ENCODE measurements around the gene CPA3. TPM values are rescaled to one million over a fixed set of nuclear protein-coding genes. Genes with fewer than 3 reads are reported as not detected.

Gene CPA3
- total and polyA plus RNA-seq, 4 experiments from 2014 or later = not detected

DNA sequence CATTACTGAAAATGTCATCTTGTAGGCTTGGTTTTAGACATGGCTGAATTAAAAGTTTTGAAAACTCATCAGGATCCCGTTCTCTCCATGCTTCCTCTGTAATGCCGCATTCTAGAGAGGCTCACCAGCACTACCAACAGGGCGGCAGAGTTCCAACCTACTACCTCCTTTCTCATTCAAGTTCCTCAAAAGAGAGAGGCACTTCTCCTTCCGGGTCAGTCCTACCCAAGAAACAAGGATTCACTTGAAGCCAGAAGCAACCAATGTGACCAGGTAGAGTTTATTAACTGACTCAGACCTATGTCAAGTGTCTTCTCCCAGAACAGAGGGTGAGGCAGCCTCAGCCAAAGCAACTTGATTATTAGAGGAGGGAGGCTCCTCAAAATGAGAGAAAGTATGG lies 66.5 kb downstream of the CPA3 start:
- no peak overlapping the region for H3K27ac ChIP-seq (ENCODE audit: low read depth, low read length)
- Mint-ChIP-seq H3K4me1 (no peaks in the 10 kb centered on the region), H3K4me3 (no peak overlapping the region), H3K27ac (no peak overlapping the region), H3K36me3 (no peaks in the 10 kb centered on the region), H3K27me3 (peaks cover 7 to 11% of the 10 kb centered on the region in 2 donors), H3K9me3 (peaks cover 0 to 1% (median 0%) of the 10 kb centered on the region in 8 donors)
- no peak for DNase-seq
- intact Hi-C loops (cut with micrococcal nuclease) = no loop called here
- CTCF ChIA-PET (ENCODE audit: partially characterized antibody) = interaction anchor here (0.6 kb wide), 1 partner anchor 11 kb away, joined by 3 read pairs; no protein-coding TSS in a partner anchor
- H3K4me3 ChIP-seq (ENCODE audit: low read length in 2 of 2) = no peak overlapping the region
- POLR2A ChIA-PET (ENCODE audit: partially characterized antibody) = no interaction called here
- no peaks in the 10 kb centered on the region for H3K36me3 ChIP-seq (ENCODE audit: insufficient read depth, low read length)
- H3K27me3 ChIP-seq (ENCODE audit: insufficient read depth, low read length) = no peaks in the 10 kb centered on the region
- no peaks in the 10 kb centered on the region for H3K4me1 ChIP-seq (ENCODE audit: insufficient read depth, low read length)
- no peaks in the 10 kb centered on the region for H3K9me3 ChIP-seq (ENCODE audit: control insufficient read depth in 1 of 2, low read length in 2 of 2)

DNA sequence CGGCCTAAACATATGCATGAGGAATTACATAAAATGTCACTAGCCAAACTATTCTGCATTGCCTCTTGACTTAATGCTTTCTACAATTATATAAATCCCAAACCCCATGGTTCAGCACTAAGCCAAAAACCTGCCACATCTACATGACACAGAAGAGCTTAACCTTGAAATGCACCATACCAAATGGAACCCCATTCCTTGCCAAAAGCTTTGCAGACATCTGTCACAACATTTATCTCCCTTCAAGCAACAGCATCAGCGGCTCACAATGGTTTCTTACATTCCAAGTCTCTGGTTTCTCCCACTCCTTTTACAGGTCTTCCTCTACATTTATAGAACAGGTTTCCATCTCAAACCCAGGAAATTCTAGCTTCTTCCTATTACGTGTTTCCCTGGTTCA lies 67.9 kb downstream of the CPA3 start:
- no peak overlapping the region for H3K4me3 Mint-ChIP-seq
- H3K27me3 Mint-ChIP-seq = peaks cover 7 to 13% of the 10 kb centered on the region in 2 donors
- H3K4me1 ChIP-seq (ENCODE audit: insufficient read depth, low read length) = no peaks in the 10 kb centered on the region
- peaks cover 0 to 1% (median 0%) of the 10 kb centered on the region in 8 donors for H3K9me3 Mint-ChIP-seq
- intact Hi-C loops (cut with micrococcal nuclease) = no loop called here
- no peak overlapping the region for H3K27ac ChIP-seq (ENCODE audit: low read depth, low read length)
- DNase-seq = no peak
- H3K9me3 ChIP-seq (ENCODE audit: control insufficient read depth in 1 of 2, low read length in 2 of 2) = no peaks in the 10 kb centered on the region
- no peaks in the 10 kb centered on the region for H3K36me3 ChIP-seq (ENCODE audit: insufficient read depth, low read length)
- no peaks in the 10 kb centered on the region for H3K36me3 Mint-ChIP-seq
- no peaks in the 10 kb centered on the region for H3K4me1 Mint-ChIP-seq
- H3K4me3 ChIP-seq (ENCODE audit: low read length in 2 of 2) = no peak overlapping the region
- no peaks in the 10 kb centered on the region for H3K27me3 ChIP-seq (ENCODE audit: insufficient read depth, low read length)
- CTCF ChIA-PET (ENCODE audit: partially characterized antibody) = interaction anchor here (1.0 kb wide), 2 partner anchors 9 to 10 kb away, joined by 3 to 4 read pairs; no protein-coding TSS in a partner anchor
- POLR2A ChIA-PET (ENCODE audit: partially characterized antibody) = no interaction called here
- H3K27ac Mint-ChIP-seq = no peak overlapping the region

DNA sequence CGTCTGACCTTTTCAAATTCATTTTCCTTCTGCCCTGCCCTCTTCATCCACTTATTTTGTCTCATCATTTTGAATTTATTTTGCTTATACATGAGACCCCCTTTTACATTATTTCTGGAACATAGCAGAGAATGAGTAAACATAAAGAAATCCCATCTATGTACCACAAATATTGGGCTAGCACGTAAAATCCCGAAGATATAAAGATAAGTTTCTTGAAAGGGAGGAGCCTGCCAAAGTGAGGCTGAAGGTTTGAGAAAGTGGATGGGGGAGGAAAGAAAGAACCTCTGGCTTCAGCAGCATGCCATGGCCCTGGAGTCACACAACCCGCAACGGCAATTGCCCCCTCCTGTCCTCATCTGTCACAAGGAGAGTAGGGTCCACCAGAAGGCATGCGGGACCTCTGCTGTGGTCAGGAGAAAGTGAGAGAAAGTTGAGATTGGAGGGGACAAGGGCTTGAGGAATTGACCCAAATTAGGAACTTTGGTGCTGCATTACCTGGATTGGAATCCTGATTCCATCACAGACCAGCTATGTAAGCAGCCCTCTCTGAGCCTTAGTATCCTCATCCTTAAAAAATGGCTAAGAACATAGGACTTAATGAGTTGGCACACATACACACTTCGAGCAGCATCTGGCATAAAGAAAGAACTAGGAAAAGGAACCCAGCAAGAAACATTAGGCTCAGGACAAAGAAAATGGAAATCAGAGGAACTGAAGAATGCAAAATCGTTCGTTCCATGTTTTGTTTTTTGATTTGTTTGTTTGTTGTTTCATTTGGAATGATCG lies 72.6 kb downstream of the CPA3 start:
- CTCF ChIA-PET (ENCODE audit: partially characterized antibody) = no interaction called here
- Mint-ChIP-seq H3K36me3 (no peaks in the 10 kb centered on the region), H3K9me3 (peaks cover 0 to 1% (median 0%) of the 10 kb centered on the region in 8 donors), H3K27me3 (peaks cover 9 to 11% of the 10 kb centered on the region in 2 donors), H3K4me3 (no peak overlapping the region), H3K4me1 (no peaks in the 10 kb centered on the region), H3K27ac (no peak overlapping the region)
- no peaks in the 10 kb centered on the region for H3K4me1 ChIP-seq (ENCODE audit: insufficient read depth, low read length)
- DNase-seq = no peak
- intact Hi-C loops (cut with micrococcal nuclease) = no loop called here
- no peak overlapping the region for H3K4me3 ChIP-seq (ENCODE audit: low read length in 2 of 2)
- no peak overlapping the region for H3K27ac ChIP-seq (ENCODE audit: low read depth, low read length)
- POLR2A ChIA-PET (ENCODE audit: partially characterized antibody) = no interaction called here
- no peaks in the 10 kb centered on the region for H3K9me3 ChIP-seq (ENCODE audit: control insufficient read depth in 1 of 2, low read length in 2 of 2)
- H3K36me3 ChIP-seq (ENCODE audit: insufficient read depth, low read length) = no peaks in the 10 kb centered on the region
- no peaks in the 10 kb centered on the region for H3K27me3 ChIP-seq (ENCODE audit: insufficient read depth, low read length)

DNA sequence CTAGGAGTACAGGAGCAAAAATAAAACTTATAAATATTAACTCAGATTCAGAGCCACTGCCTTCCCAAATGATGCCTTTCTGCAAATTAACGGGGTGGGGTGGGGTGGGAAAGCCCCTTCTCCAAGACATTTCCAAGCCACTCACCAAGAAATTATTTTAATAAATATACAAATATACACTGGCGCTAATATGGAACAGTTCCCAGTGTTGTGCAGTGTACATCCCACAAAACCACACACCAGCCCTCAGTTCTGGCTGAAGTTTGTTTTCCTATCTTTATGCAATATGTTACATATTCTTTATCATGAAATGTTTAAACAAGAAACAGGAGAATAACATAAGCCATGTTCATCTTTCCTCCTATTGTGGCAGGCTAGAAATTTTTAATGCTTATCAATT lies 73.2 kb downstream of the CPA3 start:
- H3K27me3 Mint-ChIP-seq = peaks cover 7 to 9% of the 10 kb centered on the region in 2 donors
- CTCF ChIA-PET (ENCODE audit: partially characterized antibody) = interaction anchor here (0.9 kb wide), 1 partner anchor 10 kb away, joined by 3 read pairs; no protein-coding TSS in a partner anchor
- Histone ChIP-seq H3K27me3 (ENCODE audit: insufficient read depth, low read length) (no peaks in the 10 kb centered on the region), H3K36me3 (ENCODE audit: insufficient read depth, low read length) (no peaks in the 10 kb centered on the region), H3K9me3 (ENCODE audit: control insufficient read depth in 1 of 2, low read length in 2 of 2) (no peaks in the 10 kb centered on the region), H3K4me3 (ENCODE audit: low read length in 2 of 2) (no peak overlapping the region), H3K27ac (ENCODE audit: low read depth, low read length) (no peak overlapping the region), H3K4me1 (ENCODE audit: insufficient read depth, low read length) (no peaks in the 10 kb centered on the region)
- intact Hi-C loops (cut with micrococcal nuclease) = no loop called here
- no peak overlapping the region for H3K4me3 Mint-ChIP-seq
- peaks cover 0 to 1% (median 0%) of the 10 kb centered on the region in 8 donors for H3K9me3 Mint-ChIP-seq
- H3K27ac Mint-ChIP-seq = no peak overlapping the region
- POLR2A ChIA-PET (ENCODE audit: partially characterized antibody) = no interaction called here
- DNase-seq = no peak
- H3K4me1 Mint-ChIP-seq = no peaks in the 10 kb centered on the region
- no peaks in the 10 kb centered on the region for H3K36me3 Mint-ChIP-seq

DNA sequence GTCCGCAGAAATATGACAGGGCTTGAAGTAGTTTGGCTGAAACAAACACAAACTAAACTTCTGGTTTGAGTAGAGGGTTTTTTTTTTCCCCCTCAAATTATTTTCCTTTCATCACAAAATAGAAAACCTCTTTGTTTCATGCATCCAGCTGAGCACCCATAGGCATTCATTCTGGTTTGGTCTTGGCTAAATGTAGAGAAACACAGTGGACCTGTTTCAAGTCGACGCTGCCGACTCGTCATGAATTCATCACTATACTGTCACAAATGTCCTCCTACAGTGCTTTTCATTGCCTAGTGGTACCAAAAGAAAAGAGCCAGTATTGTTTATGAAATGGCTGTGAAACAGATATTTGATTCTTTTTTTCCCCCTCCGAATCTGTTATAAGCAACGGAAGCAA lies 73.8 kb downstream of the CPA3 start:
- no peaks in the 10 kb centered on the region for H3K36me3 Mint-ChIP-seq
- Histone ChIP-seq H3K27ac (ENCODE audit: low read depth, low read length) (no peak overlapping the region), H3K36me3 (ENCODE audit: insufficient read depth, low read length) (no peaks in the 10 kb centered on the region), H3K9me3 (ENCODE audit: control insufficient read depth in 1 of 2, low read length in 2 of 2) (no peaks in the 10 kb centered on the region), H3K4me1 (ENCODE audit: insufficient read depth, low read length) (no peaks in the 10 kb centered on the region), H3K4me3 (ENCODE audit: low read length in 2 of 2) (no peak overlapping the region), H3K27me3 (ENCODE audit: insufficient read depth, low read length) (no peaks in the 10 kb centered on the region)
- peaks cover 0 to 1% (median 0%) of the 10 kb centered on the region in 8 donors for H3K9me3 Mint-ChIP-seq
- no peak overlapping the region for H3K27ac Mint-ChIP-seq
- H3K27me3 Mint-ChIP-seq = peaks cover 7 to 9% of the 10 kb centered on the region in 2 donors
- ChIA-PET CTCF (ENCODE audit: partially characterized antibody) (interaction anchor here (0.9 kb wide), 1 partner anchor 9 kb away, joined by 3 read pairs; no protein-coding TSS in a partner anchor), POLR2A (ENCODE audit: partially characterized antibody) (no interaction called here)
- H3K4me3 Mint-ChIP-seq = no peak overlapping the region
- intact Hi-C loops (cut with micrococcal nuclease) = no loop called here
- H3K4me1 Mint-ChIP-seq = no peaks in the 10 kb centered on the region
- DNase-seq = no peak

DNA sequence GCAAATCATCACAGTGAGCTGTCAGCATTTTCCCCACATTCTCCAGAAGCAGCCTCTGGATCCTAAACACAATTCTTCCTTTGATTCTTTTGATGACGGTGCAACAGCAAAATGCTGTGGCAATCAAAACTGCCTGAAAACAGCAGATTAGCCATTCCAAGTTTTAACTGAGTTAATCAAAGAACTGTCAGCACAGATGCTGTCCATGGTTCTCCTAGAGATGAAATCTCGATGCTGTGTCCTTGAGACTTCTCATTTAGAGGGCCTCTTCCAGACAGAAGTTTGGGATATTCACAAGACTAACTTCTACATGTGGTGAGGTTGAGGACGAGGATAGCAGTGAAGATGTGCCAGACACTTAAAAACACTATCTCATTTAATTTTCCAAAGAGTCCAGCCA lies 75.9 kb downstream of the CPA3 start:
- no peak overlapping the region for H3K4me3 Mint-ChIP-seq
- no peaks in the 10 kb centered on the region for H3K36me3 Mint-ChIP-seq
- CTCF ChIA-PET (ENCODE audit: partially characterized antibody) = interaction anchor here (1.1 to 6.3 kb wide), 2 partner anchors 8 to 78 kb away, joined by 4 to 81 read pairs; partner anchors contain the start of gene CPA3
- H3K4me1 ChIP-seq (ENCODE audit: insufficient read depth, low read length) = no peaks in the 10 kb centered on the region
- H3K27ac Mint-ChIP-seq = no peak overlapping the region
- no peaks in the 10 kb centered on the region for H3K27me3 ChIP-seq (ENCODE audit: insufficient read depth, low read length)
- H3K9me3 ChIP-seq (ENCODE audit: control insufficient read depth in 1 of 2, low read length in 2 of 2) = no peaks in the 10 kb centered on the region
- no peaks in the 10 kb centered on the region for H3K36me3 ChIP-seq (ENCODE audit: insufficient read depth, low read length)
- H3K4me3 ChIP-seq (ENCODE audit: low read length in 2 of 2) = no peak overlapping the region
- H3K27me3 Mint-ChIP-seq = peaks cover 7% of the 10 kb centered on the region in 2 donors
- intact Hi-C loops (cut with micrococcal nuclease) = no loop called here
- no peak overlapping the region for H3K27ac ChIP-seq (ENCODE audit: low read depth, low read length)
- H3K4me1 Mint-ChIP-seq = no peaks in the 10 kb centered on the region
- DNase-seq = no peak
- POLR2A ChIA-PET (ENCODE audit: partially characterized antibody) = no interaction called here
- H3K9me3 Mint-ChIP-seq = no peaks in the 10 kb centered on the region

DNA sequence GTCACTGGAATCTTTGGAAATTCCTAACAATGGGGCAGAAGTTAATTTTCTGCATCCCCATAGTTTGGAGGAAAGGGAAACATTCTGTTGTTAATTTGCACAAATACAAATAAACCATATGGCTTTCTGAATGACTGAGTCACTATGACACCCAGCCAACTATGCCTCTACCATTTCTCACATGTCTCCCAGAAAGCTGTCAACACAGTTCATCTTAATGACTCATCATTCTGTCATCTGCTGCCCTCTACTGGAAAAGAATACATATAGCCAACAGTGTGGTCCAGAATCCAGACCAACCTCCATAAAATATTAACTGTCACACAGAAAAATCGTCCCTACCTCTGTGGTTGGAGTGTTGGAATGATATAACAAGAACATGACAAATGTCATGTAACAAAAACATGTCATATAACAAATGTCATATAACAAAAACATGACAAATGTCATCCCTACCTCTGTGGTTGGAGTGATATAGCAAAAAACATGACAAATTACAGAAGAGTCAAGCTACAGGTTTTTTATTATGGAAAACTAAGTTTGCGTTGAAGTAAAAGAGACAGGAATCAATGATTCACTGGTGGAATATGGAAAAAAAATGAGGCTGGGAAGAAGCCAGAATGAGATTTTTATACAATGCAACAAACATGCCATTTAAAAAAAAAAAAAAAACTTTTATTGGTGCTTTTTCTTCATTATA lies 78.6 kb downstream of the CPA3 start:
- ChIA-PET CTCF (ENCODE audit: partially characterized antibody) (interaction anchor here (0.7 to 6.3 kb wide), 10 partner anchors 10 to 293 kb away, joined by 3 to 81 read pairs (median 4); partner anchors contain the start of gene CPA3), POLR2A (ENCODE audit: partially characterized antibody) (no interaction called here)
- Mint-ChIP-seq H3K27ac (no peak overlapping the region), H3K4me3 (no peak overlapping the region), H3K9me3 (no peaks in the 10 kb centered on the region), H3K36me3 (no peaks in the 10 kb centered on the region), H3K27me3 (peaks cover 0 to 6% of the 10 kb centered on the region in 2 donors), H3K4me1 (no peaks in the 10 kb centered on the region)
- H3K4me1 ChIP-seq (ENCODE audit: insufficient read depth, low read length) = no peaks in the 10 kb centered on the region
- intact Hi-C loops (cut with micrococcal nuclease) = loop anchor here (1.0 kb wide), 1 partner anchor 82 kb away; no protein-coding TSS in a partner anchor
- peak in 4 of 5 donors; percentile 32 to 47 (median 41) for DNase-seq
- H3K36me3 ChIP-seq (ENCODE audit: insufficient read depth, low read length) = no peaks in the 10 kb centered on the region
- H3K27me3 ChIP-seq (ENCODE audit: insufficient read depth, low read length) = no peaks in the 10 kb centered on the region
- H3K4me3 ChIP-seq (ENCODE audit: low read length in 2 of 2) = no peak overlapping the region
- H3K27ac ChIP-seq (ENCODE audit: low read depth, low read length) = no peak overlapping the region
- no peaks in the 10 kb centered on the region for H3K9me3 ChIP-seq (ENCODE audit: control insufficient read depth in 1 of 2, low read length in 2 of 2)

Data from CD4-positive, alpha-beta memory T cell (primary cell).